ENCODE results near the gene CCDC51. TPM values are rescaled to one million over a fixed set of nuclear protein-coding genes. Genes with fewer than 3 reads are reported as not detected.

The CCDC51 gene
- total and polyA plus RNA-seq, 2 of the 13 experiments (the other 11 are each of a cell fraction or from before 2014, with no cell fraction given) = 18.1 to 29.4 TPM

DNA sequence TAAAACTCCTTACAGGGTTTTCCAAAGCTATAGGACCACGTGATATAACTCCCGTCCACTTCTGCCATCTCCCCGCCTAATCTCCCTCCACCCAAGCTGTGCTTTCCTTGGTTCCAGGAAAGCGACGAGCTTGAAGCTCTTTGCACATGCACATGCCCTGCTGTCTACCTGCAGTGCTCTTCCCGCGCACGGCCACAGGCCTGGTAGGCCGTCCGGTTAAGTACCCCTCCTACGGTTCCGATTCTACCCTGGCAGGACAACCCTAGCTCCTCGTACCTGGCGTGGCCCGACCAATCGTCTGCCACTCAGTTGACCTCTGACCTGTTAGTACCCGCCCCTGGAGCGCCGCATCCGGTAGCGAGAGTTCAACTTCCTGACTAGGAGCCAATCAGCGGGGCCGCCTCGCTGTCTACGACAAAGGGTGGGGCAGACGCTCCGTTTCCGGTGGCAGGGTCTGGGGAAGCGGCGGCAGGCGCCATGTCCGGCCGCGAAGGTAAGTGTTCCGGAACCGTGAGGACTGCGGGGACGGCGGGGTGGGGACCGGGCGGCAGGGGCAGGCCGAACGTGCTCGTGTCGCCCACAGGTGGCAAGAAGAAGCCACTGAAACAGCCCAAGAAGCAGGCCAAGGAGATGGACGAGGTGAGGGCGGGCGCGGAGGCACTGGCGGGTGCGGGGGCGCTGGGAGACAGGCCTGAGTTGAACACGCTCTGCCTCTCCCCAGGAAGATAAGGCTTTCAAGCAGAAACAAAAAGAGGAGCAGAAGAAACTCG is at the start of gene CCDC51, which contains the start of gene TMA7 (continued):
- TF ChIP-seq, protein P1, sequence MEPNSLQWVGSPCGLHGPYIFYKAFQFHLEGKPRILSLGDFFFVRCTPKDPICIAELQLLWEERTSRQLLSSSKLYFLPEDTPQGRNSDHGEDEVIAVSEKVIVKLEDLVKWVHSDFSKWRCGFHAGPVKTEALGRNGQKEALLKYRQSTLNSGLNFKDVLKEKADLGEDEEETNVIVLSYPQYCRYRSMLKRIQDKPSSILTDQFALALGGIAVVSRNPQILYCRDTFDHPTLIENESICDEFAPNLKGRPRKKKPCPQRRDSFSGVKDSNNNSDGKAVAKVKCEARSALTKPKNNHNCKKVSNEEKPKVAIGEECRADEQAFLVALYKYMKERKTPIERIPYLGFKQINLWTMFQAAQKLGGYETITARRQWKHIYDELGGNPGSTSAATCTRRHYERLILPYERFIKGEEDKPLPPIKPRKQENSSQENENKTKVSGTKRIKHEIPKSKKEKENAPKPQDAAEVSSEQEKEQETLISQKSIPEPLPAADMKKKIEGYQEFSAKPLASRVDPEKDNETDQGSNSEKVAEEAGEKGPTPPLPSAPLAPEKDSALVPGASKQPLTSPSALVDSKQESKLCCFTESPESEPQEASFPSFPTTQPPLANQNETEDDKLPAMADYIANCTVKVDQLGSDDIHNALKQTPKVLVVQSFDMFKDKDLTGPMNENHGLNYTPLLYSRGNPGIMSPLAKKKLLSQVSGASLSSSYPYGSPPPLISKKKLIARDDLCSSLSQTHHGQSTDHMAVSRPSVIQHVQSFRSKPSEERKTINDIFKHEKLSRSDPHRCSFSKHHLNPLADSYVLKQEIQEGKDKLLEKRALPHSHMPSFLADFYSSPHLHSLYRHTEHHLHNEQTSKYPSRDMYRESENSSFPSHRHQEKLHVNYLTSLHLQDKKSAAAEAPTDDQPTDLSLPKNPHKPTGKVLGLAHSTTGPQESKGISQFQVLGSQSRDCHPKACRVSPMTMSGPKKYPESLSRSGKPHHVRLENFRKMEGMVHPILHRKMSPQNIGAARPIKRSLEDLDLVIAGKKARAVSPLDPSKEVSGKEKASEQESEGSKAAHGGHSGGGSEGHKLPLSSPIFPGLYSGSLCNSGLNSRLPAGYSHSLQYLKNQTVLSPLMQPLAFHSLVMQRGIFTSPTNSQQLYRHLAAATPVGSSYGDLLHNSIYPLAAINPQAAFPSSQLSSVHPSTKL (CRISPR knock-in tag; IDR thresholded peaks at IDR 0.05) = peak; percentile 34; the same call in 1 of the 2 replicates
- TF ChIP-seq ZNF510 (CRISPR knock-in tag; IDR thresholded peaks at IDR 0.05; ENCODE audit: low read depth) (peak; percentile 80; the same call in 1 of the 2 replicates), ZNF790 (CRISPR knock-in tag; IDR thresholded peaks at IDR 0.05; ENCODE audit: borderline replicate concordance) (no peak), ZNF253 (CRISPR knock-in tag; IDR thresholded peaks at IDR 0.05; ENCODE audit: borderline replicate concordance) (peak; percentile 11; the same call in 1 of the 2 replicates), ZNF333 (CRISPR knock-in tag; IDR thresholded peaks at IDR 0.05; ENCODE audit: borderline replicate concordance) (peak; percentile 81), KDM2A (CRISPR knock-in tag; IDR thresholded peaks at IDR 0.05; ENCODE audit: borderline replicate concordance, low read depth) (peak; percentile 79; the same call in 1 of the 2 replicates), ZSCAN21 (CRISPR knock-in tag; IDR thresholded peaks at IDR 0.05; ENCODE audit: borderline replicate concordance) (peak; percentile 73), ARID2 (CRISPR knock-in tag; IDR thresholded peaks at IDR 0.05; ENCODE audit: borderline replicate concordance) (peak; percentile 71; the same call in 1 of the 2 replicates), DNMT1 (CRISPR knock-in tag; IDR thresholded peaks at IDR 0.05) (no peak), STAT5B (CRISPR knock-in tag; IDR thresholded peaks at IDR 0.05) (no peak), ZNF569 (CRISPR knock-in tag; IDR thresholded peaks at IDR 0.05; ENCODE audit: borderline replicate concordance) (no peak), ZNF552 (CRISPR knock-in tag; IDR thresholded peaks at IDR 0.05; ENCODE audit: borderline replicate concordance) (peak; percentile 43; the same call in 1 of the 2 replicates), ZNF703 (CRISPR knock-in tag; IDR thresholded peaks at IDR 0.05; ENCODE audit: borderline replicate concordance) (no peak), AKAP8 (CRISPR knock-in tag; IDR thresholded peaks at IDR 0.05) (0 out of 2 replicates have a peak, but pooled peaks have one; percentile 9)
- TF ChIP-seq, protein P2, sequence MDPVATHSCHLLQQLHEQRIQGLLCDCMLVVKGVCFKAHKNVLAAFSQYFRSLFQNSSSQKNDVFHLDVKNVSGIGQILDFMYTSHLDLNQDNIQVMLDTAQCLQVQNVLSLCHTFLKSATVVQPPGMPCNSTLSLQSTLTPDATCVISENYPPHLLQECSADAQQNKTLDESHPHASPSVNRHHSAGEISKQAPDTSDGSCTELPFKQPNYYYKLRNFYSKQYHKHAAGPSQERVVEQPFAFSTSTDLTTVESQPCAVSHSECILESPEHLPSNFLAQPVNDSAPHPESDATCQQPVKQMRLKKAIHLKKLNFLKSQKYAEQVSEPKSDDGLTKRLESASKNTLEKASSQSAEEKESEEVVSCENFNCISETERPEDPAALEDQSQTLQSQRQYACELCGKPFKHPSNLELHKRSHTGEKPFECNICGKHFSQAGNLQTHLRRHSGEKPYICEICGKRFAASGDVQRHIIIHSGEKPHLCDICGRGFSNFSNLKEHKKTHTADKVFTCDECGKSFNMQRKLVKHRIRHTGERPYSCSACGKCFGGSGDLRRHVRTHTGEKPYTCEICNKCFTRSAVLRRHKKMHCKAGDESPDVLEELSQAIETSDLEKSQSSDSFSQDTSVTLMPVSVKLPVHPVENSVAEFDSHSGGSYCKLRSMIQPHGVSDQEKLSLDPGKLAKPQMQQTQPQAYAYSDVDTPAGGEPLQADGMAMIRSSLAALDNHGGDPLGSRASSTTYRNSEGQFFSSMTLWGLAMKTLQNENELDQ (CRISPR knock-in tag; IDR thresholded peaks at IDR 0.05; ENCODE audit: borderline replicate concordance) = peak; percentile 81; the same call in 1 of the 2 replicates
- TF ChIP-seq, protein P3, sequence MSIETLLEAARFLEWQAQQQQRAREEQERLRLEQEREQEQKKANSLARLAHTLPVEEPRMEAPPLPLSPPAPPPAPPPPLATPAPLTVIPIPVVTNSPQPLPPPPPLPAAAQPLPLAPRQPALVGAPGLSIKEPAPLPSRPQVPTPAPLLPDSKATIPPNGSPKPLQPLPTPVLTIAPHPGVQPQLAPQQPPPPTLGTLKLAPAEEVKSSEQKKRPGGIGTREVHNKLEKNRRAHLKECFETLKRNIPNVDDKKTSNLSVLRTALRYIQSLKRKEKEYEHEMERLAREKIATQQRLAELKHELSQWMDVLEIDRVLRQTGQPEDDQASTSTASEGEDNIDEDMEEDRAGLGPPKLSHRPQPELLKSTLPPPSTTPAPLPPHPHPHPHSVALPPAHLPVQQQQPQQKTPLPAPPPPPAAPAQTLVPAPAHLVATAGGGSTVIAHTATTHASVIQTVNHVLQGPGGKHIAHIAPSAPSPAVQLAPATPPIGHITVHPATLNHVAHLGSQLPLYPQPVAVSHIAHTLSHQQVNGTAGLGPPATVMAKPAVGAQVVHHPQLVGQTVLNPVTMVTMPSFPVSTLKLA (IDR thresholded peaks at IDR 0.05) = no peak
- TF ChIP-seq, protein P4, sequence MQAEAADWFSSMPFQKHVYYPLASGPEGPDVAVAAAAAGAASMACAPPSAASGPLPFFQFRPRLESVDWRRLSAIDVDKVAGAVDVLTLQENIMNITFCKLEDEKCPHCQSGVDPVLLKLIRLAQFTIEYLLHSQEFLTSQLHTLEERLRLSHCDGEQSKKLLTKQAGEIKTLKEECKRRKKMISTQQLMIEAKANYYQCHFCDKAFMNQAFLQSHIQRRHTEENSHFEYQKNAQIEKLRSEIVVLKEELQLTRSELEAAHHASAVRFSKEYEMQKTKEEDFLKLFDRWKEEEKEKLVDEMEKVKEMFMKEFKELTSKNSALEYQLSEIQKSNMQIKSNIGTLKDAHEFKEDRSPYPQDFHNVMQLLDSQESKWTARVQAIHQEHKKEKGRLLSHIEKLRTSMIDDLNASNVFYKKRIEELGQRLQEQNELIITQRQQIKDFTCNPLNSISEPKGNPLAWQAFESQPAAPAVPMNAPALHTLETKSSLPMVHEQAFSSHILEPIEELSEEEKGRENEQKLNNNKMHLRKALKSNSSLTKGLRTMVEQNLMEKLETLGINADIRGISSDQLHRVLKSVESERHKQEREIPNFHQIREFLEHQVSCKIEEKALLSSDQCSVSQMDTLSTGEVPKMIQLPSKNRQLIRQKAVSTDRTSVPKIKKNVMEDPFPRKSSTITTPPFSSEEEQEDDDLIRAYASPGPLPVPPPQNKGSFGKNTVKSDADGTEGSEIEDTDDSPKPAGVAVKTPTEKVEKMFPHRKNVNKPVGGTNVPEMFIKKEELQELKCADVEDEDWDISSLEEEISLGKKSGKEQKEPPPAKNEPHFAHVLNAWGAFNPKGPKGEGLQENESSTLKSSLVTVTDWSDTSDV (CRISPR knock-in tag; IDR thresholded peaks at IDR 0.05) = no peak

All from HepG2 (cell line).